GM12878 (cell line): ENCODE results near the gene ZBTB34. TPM values are rescaled to one million over a fixed set of nuclear protein-coding genes. Genes with fewer than 3 reads are reported as not detected.

Source experiments
- ATAC-seq: fragments of 200-7000 bp; cut with Tn5 transposase; 3 replicates; pipeline ENCODE4 v1.9.1; 2020; ENCODE audit warnings: mild to moderate bottlenecking, moderate library complexity
- BruUV-seq: library from RNA; stranded (reverse); fragments of 400-500 nt; replicated peaks from 2 replicates; lab custom pipeline; 2021; lab: Mats Ljungman, UMichigan
- CTCF ChIA-PET: fragments of 300-600 bp; sonication (Branson Sonifier 250); formaldehyde crosslinking; extraction: SDS; loops from one replicate; lab custom pipeline; 2021; ENCODE audit warnings: inconsistent platforms; lab: Yijun Ruan, JAX
- POLR2A ChIA-PET: fragments of 350-600 bp; formaldehyde crosslinking; extraction: SDS; loops from one replicate; lab custom pipeline; 2021; ENCODE audit warnings: inconsistent platforms; lab: Charles Lee
- RAD21 ChIA-PET: fragments of 300-600 bp; sonication (Branson Sonifier 250); formaldehyde crosslinking; loops from one replicate; lab custom pipeline; 2023; ENCODE audit warnings: antibody characterized with exemption; ENCODE audit not compliant: unreplicated experiment; lab: Charles Lee
- SMC1A ChIA-PET: fragments of 300-600 bp; sonication (Branson Sonifier 250); formaldehyde crosslinking; loops from one replicate; lab custom pipeline; 2023; ENCODE audit not compliant: unreplicated experiment, uncharacterized antibody; lab: Charles Lee
- DNase-seq: peaks from one replicate; pipeline ENCODE4 v3.0.0-alpha.2; 2011; ENCODE audit warnings: low read depth, low spot score
- FAIRE-seq: peaks from 3 replicates; lab custom pipeline; 2011; peaks lifted over from hg19 to GRCh38; lab: Jason Lieb, UNC
- H2AFZ ChIP-seq: 2 replicates; pipeline ENCODE4 v1.6.0; 2011; ENCODE audit warnings: low read depth, low read length, control low read depth; ENCODE audit not compliant: control insufficient read depth
- H3K27ac ChIP-seq: 2 replicates; pipeline ENCODE4 v1.5.1; 2011; ENCODE audit warnings: control low read depth; ENCODE audit not compliant: control insufficient read depth, insufficient read depth
- H3K27me3 ChIP-seq, 2 experiments: replicated peaks in 1 of 2; 2 replicates each; pipeline versions ENCODE4 v1.6.0 to v1.6.1; 2011; ENCODE audit warnings: low read length in 1 of 2; ENCODE audit not compliant: control insufficient read depth in 2 of 2, insufficient read depth in 2 of 2
- H3K36me3 ChIP-seq, 2 experiments: 2 replicates each; pipeline ENCODE4 v1.5.1; 2011; ENCODE audit warnings: low read length in 1 of 2; ENCODE audit not compliant: control insufficient read depth in 2 of 2, insufficient read depth in 2 of 2
- H3K4me1 ChIP-seq: 2 replicates; pipeline ENCODE4 v1.6.1; 2011; ENCODE audit warnings: mild to moderate bottlenecking, low read length, moderate library complexity, mixed read lengths; ENCODE audit not compliant: control insufficient read depth, insufficient read depth
- H3K4me2 ChIP-seq: 2 replicates; pipeline ENCODE4 v1.6.0; 2011; ENCODE audit warnings: control low read depth; ENCODE audit not compliant: control insufficient read depth, insufficient read depth
- H3K4me3 ChIP-seq: fragments of 200-600 bp; sonication (generic); 2 replicates; pipeline ENCODE4 v1.5.1; 2016
- H3K79me2 ChIP-seq: 2 replicates; pipeline ENCODE4 v1.6.0; 2011; ENCODE audit warnings: low read length; ENCODE audit not compliant: control insufficient read depth, insufficient read depth
- H3K9ac ChIP-seq: 2 replicates; pipeline ENCODE4 v1.8.0; 2011; ENCODE audit warnings: low read length, control low read depth, mixed read lengths; ENCODE audit not compliant: control insufficient read depth, insufficient read depth
- H3K9me3 ChIP-seq: replicated peaks from 3 replicates; pipeline ENCODE4 v1.5.1; 2011; ENCODE audit warnings: mild to moderate bottlenecking, low read length; ENCODE audit not compliant: control insufficient read depth, insufficient read depth
- H4K20me1 ChIP-seq: 2 replicates; pipeline ENCODE4 v1.6.0; 2011; ENCODE audit not compliant: control insufficient read depth, insufficient read depth
- ATF7 ChIP-seq: fragments of 450-650 bp; IDR thresholded peaks from 2 replicates; pipeline ENCODE4 v1.6.1; 2016; ENCODE audit warnings: low read depth, mild to moderate bottlenecking
- BCL11A ChIP-seq: IDR thresholded peaks from 2 replicates; pipeline ENCODE4 v1.6.1; 2011; ENCODE audit warnings: low read depth, low read length
- BCLAF1 ChIP-seq: fragments of 450-650 bp; IDR thresholded peaks from 2 replicates; pipeline ENCODE4 v1.6.1; 2017; ENCODE audit warnings: antibody characterized with exemption, mild to moderate bottlenecking, moderate library complexity
- EP300 ChIP-seq, 2 experiments: fragments of 150-350 bp in 1 of 2; IDR thresholded peaks; 2 replicates each; pipeline ENCODE4 v1.6.1; 2011 to 2012; ENCODE audit warnings: low read depth in 2 of 2, low read length in 2 of 2, borderline replicate concordance in 1 of 2, improper control_type of control experiment in 1 of 2, inconsistent platforms in 1 of 2; ENCODE audit not compliant: control insufficient read depth in 1 of 2
- RUNX3 ChIP-seq: IDR thresholded peaks from 2 replicates; pipeline ENCODE4 v1.6.1; 2012; ENCODE audit warnings: low read length, inconsistent platforms
- SMAD5 ChIP-seq: IDR thresholded peaks from 2 replicates; pipeline ENCODE4 v1.6.1; 2016; ENCODE audit warnings: antibody characterized with exemption, low read depth
- SREBF2 ChIP-seq: IDR thresholded peaks from 2 replicates; pipeline ENCODE4 v1.6.1; 2012; ENCODE audit warnings: mild to moderate bottlenecking, low read length
- WGBS: methylation state at CpG from one replicate; pipeline ENCODE4 v1.1.6; 2016; ENCODE audit warnings: low lambda C conversion rate; ENCODE audit not compliant: insufficient replicate concordance, insufficient coverage; ENCODE audit errors: missing lambda C conversion rate; 5-methylcytosine and 5-hydroxymethylcytosine counted together
- in situ Hi-C: fragments of 300-500 bp; cut with MboI; formaldehyde crosslinking; loops from 9 replicates; pipeline ENCODE4 v1.14.3; 2018; ENCODE audit warnings: mixed read lengths
- intact Hi-C: fragments of 100-400 bp; cut with micrococcal nuclease; formaldehyde crosslinking; loops from one replicate; pipeline ENCODE4 v1.14.2; 2022; ENCODE audit not compliant: unreplicated experiment
- polyA plus RNA-seq, 11 experiments: library from polyadenylated mRNA; depleted of rRNA in 4 of 11; unstranded in 6 of 11; stranded (reverse) in 5 of 11; fragments of >200 nt; fragmentation: Nextera tagmentation in 4 of 11; fragmentation: Illumina TruSeq in 1 of 11; extraction: Ambion mirVana in 4 of 11; extraction: Trizol in 1 of 11; gene quantifications; 1 replicate in 1 of 11; 2 replicates in 10 of 11; pipeline versions ENCODE4 v1.2.1 to v1.2.3, GENCODE V29; 2011 to 2016; ENCODE audit warnings: inconsistent platforms in 2 of 11, missing spikeins in 2 of 11, low read depth in 1 of 11
- total RNA-seq, 4 experiments: library from RNA; depleted of rRNA in 3 of 4; stranded (reverse); fragments of >200 nt in 3 of 4; fragmentation: Illumina TruSeq in 1 of 4; extraction: Trizol in 1 of 4; gene quantifications; 2 replicates each; pipeline versions ENCODE4 v1.2.1 to v1.2.3, GENCODE V29; 2013 to 2021

Gene ZBTB34
- total and polyA plus RNA-seq, 10 of the 15 experiments (the other 5 are each of a cell fraction or from before 2014, with no cell fraction given) = 0.71 to 11.3 (median 3.8) TPM

GRCh38 chr9:126834672-126835071 is 25.8 kb upstream of the ZBTB34 start:
- intact Hi-C loops (no loop called here), in situ Hi-C loops (no loop called here)
- no peak overlapping the region for H3K27ac ChIP-seq
- DNase-seq (no peak), FAIRE-seq (no peak), ATAC-seq (no peak)
- ChIA-PET RAD21 (interaction anchor here (2.4 kb wide), 1 partner anchor 30 kb away, joined by 11 read pairs; the partner anchor contains the start of gene ZBTB43), CTCF (interaction anchor here (1.0 to 2.0 kb wide), 6 partner anchors 14 to 128 kb away, joined by 3 to 8 read pairs (median 4); no protein-coding TSS in a partner anchor), POLR2A (interaction anchor here (0.9 to 1.9 kb wide), 4 partner anchors 9 to 30 kb away, joined by 3 to 9 read pairs (median 4); partner anchors contain the start of gene ZBTB43), SMC1A (interaction anchor here (1.1 to 1.7 kb wide), 5 partner anchors 11 to 29 kb away, joined by 3 to 10 read pairs (median 5); no protein-coding TSS in a partner anchor)
- 50% methylated on average over 2 of the region's 2 CpGs for WGBS
- H3K4me3 ChIP-seq = no peak overlapping the region
- no peaks in the 10 kb centered on the region; the same call in none of the 2 replicates for H4K20me1 ChIP-seq
- peaks cover 57% of the 10 kb centered on the region for H3K4me1 ChIP-seq
- no peak overlapping the region for H2AFZ ChIP-seq
- no peaks in the 10 kb centered on the region for H3K27me3 ChIP-seq
- no TSS peak for BruUV-seq
- no peak overlapping the region for H3K4me2 ChIP-seq
- H3K9ac ChIP-seq = no peak overlapping the region
- peaks cover 32% of the 10 kb centered on the region for H3K79me2 ChIP-seq
- TF ChIP-seq SMAD5 = no peak
- TF ChIP-seq RUNX3 = peak; percentile 61
- H3K9me3 ChIP-seq = no peaks in the 10 kb centered on the region
- H3K36me3 ChIP-seq = peaks cover 7 to 22% of the 10 kb centered on the region in 2 experiments

- no peak for FAIRE-seq
These were observed 24.2 kb upstream of the ZBTB34 start for GRCh38 chr9:126836216-126836615.

More at GRCh38 chr9:126836216-126836615, 24.2 kb upstream of the ZBTB34 start:
- no peak overlapping the region for H2AFZ ChIP-seq
- RAD21 ChIA-PET = interaction anchor here (2.4 kb wide), 1 partner anchor 31 kb away, joined by 11 read pairs; the partner anchor contains the start of gene ZBTB43
- H3K4me1 ChIP-seq = peaks cover 66% of the 10 kb centered on the region
- no peaks in the 10 kb centered on the region for H3K9me3 ChIP-seq
- H3K79me2 ChIP-seq = peaks cover 30% of the 10 kb centered on the region
- BruUV-seq = no TSS peak
- peak overlapping the region; percentile 40; the same call in 1 of the 2 replicates for H3K27ac ChIP-seq
- H3K4me2 ChIP-seq = 0 out of 2 replicates have a peak overlapping the region, but pooled peaks have one; percentile 50
- H4K20me1 ChIP-seq = no peaks in the 10 kb centered on the region; the same call in none of the 2 replicates
- WGBS = 3% methylated on average over 2 of the region's 2 CpGs
- POLR2A ChIA-PET = interaction anchor here (0.9 kb wide), 1 partner anchor 9 kb away, joined by 3 read pairs; no protein-coding TSS in a partner anchor
- no peak overlapping the region for H3K4me3 ChIP-seq
- no peak overlapping the region for H3K9ac ChIP-seq
- intact Hi-C loops = no loop called here
- peak; percentile 37; the same call in 1 of the 2 replicates for TF ChIP-seq RUNX3
- TF ChIP-seq EP300 (IDR thresholded peaks at IDR 0.05; ENCODE audit: borderline replicate concordance in 1 of 2, control insufficient read depth in 1 of 2, low read depth in 2 of 2, low read length in 2 of 2) = no peak
- TF ChIP-seq BCLAF1 = no peak
- TF ChIP-seq ATF7 = no peak
- no peak for TF ChIP-seq BCL11A
- no peak for TF ChIP-seq SREBF2
- H3K36me3 ChIP-seq = peaks cover 7 to 22% of the 10 kb centered on the region in 2 experiments
- in situ Hi-C loops = no loop called here
- H3K27me3 ChIP-seq = no peaks in the 10 kb centered on the region
- CTCF ChIA-PET = interaction anchor here (1.0 to 1.1 kb wide), 2 partner anchors 25 to 26 kb away, joined by 3 to 4 read pairs; no protein-coding TSS in a partner anchor
- DNase-seq (no peak), ATAC-seq (no peak)
- SMC1A ChIA-PET = interaction anchor here (1.2 to 1.6 kb wide), 2 partner anchors 16 to 20 kb away, joined by 3 to 7 read pairs; no protein-coding TSS in a partner anchor
